ENCODE measurements around the gene LILRB1. TPM values are rescaled to one million over a fixed set of nuclear protein-coding genes. Genes with fewer than 3 reads are reported as not detected.

The LILRB1 gene
- total RNA-seq, 1 donor from 2014 or later: not detected

DNA sequence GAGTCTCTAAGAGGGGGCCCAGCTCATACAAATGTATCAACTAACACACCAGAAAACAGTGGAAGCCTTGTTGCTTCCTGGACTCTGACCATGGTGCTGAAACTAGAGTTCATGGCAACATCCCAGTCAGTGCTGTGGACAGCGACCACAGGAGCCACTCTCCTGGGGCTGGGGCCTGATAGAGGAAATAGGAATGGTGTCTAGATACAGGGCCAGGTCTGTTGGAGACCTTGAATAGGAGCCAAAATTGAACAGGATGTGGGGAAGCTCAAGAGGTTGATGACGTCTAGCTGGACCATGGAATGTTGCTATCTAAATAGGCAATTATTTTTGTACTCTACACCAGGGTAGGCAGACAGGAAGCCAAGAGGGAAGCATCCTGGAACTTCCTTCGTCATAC lies 54.2 kb downstream of the LILRB1 start:
- TF ChIP-seq, protein P1, sequence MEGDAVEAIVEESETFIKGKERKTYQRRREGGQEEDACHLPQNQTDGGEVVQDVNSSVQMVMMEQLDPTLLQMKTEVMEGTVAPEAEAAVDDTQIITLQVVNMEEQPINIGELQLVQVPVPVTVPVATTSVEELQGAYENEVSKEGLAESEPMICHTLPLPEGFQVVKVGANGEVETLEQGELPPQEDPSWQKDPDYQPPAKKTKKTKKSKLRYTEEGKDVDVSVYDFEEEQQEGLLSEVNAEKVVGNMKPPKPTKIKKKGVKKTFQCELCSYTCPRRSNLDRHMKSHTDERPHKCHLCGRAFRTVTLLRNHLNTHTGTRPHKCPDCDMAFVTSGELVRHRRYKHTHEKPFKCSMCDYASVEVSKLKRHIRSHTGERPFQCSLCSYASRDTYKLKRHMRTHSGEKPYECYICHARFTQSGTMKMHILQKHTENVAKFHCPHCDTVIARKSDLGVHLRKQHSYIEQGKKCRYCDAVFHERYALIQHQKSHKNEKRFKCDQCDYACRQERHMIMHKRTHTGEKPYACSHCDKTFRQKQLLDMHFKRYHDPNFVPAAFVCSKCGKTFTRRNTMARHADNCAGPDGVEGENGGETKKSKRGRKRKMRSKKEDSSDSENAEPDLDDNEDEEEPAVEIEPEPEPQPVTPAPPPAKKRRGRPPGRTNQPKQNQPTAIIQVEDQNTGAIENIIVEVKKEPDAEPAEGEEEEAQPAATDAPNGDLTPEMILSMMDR (conservative IDR thresholded peaks at IDR 0.05): no peak
- H3K27ac Mint-ChIP-seq: no peak overlapping the region
- no peak for DNase-seq (ENCODE audit: extremely low spot score, unreplicated experiment)
- H3K4me3 Mint-ChIP-seq: no peak overlapping the region
- H3K9me3 Mint-ChIP-seq: no peaks in the 10 kb centered on the region
- H3K4me1 Mint-ChIP-seq (ENCODE audit: unreplicated experiment): no peaks in the 10 kb centered on the region
- H3K27me3 Mint-ChIP-seq: no peaks in the 10 kb centered on the region
- no peaks in the 10 kb centered on the region for H3K36me3 Mint-ChIP-seq

Small RNA genes within 50 kb of the gene (microRNA-seq; reads per million reads assigned to microRNA genes)
- not detected for gene MIR8061

Other genes starting within 250 kb of the LILRB1 start
- gene TTYH1, start 215.0 kb upstream of the LILRB1 start, total RNA-seq (ENCODE audit: low replicate concordance): 8.7 and 50.7 TPM in 2 replicates
- gene LENG8, start 181.3 kb upstream of the LILRB1 start, total RNA-seq (ENCODE audit: low replicate concordance): 135 and 196 TPM in 2 replicates
- 3.9 and 4.2 TPM in 2 replicates for gene LENG9, start 166.7 kb upstream of the LILRB1 start, total RNA-seq (ENCODE audit: low replicate concordance)
- gene CDC42EP5, start 157.2 kb upstream of the LILRB1 start, total RNA-seq (ENCODE audit: low replicate concordance): 16.1 and 24.3 TPM in 2 replicates
- gene LAIR2, start 127.7 kb upstream of the LILRB1 start, total RNA-seq (ENCODE audit: low replicate concordance): not detected in 2 replicates
- gene LILRA2, start 56.7 kb upstream of the LILRB1 start, total RNA-seq (ENCODE audit: low replicate concordance): not detected in 2 replicates
- gene LILRA1, start 36.9 kb upstream of the LILRB1 start, total RNA-seq (ENCODE audit: low replicate concordance): not detected in 2 replicates
- gene LILRB4, start 32.5 kb downstream of the LILRB1 start, total RNA-seq (ENCODE audit: low replicate concordance): not detected in 2 replicates
- not detected in 2 replicates for gene KIR3DL3, start 94.0 kb downstream of the LILRB1 start, total RNA-seq (ENCODE audit: low replicate concordance)
- gene KIR2DL3, start 108.0 kb downstream of the LILRB1 start, total RNA-seq (ENCODE audit: low replicate concordance): not detected in 2 replicates
- gene KIR2DL1, start 139.3 kb downstream of the LILRB1 start, total RNA-seq (ENCODE audit: low replicate concordance): not detected in 2 replicates
- not detected in 2 replicates for gene KIR2DL4, start 173.1 kb downstream of the LILRB1 start, total RNA-seq (ENCODE audit: low replicate concordance)
- gene KIR3DL1, start 186.0 kb downstream of the LILRB1 start, total RNA-seq (ENCODE audit: low replicate concordance): not detected in 2 replicates
- gene KIR2DS4, start 202.2 kb downstream of the LILRB1 start, total RNA-seq (ENCODE audit: low replicate concordance): not detected in 2 replicates
- gene KIR3DL2, start 220.0 kb downstream of the LILRB1 start, total RNA-seq (ENCODE audit: low replicate concordance): not detected in 2 replicates
- not detected in 2 replicates for gene FCAR, start 243.8 kb downstream of the LILRB1 start, total RNA-seq (ENCODE audit: low replicate concordance)

Measured in type B pancreatic cell (in vitro differentiated cells).